GM23248 (cell line): ENCODE results near the gene RTCA.

Experiments
- EZH2 ChIP-seq: fragments of 200-600 bp; sonication (generic); IDR thresholded peaks from 2 replicates; pipeline ENCODE4 v1.6.1; 2018; ENCODE audit warnings: antibody characterized with exemption, mild to moderate bottlenecking; ENCODE audit not compliant: insufficient read depth, poor library complexity, severe bottlenecking
- EZH2phosphoT487 ChIP-seq: fragments of 200-600 bp; sonication (generic); IDR thresholded peaks from 2 replicates; pipeline ENCODE4 v1.6.1; 2018; ENCODE audit warnings: antibody characterized with exemption, moderate library complexity, mild to moderate bottlenecking, low read depth; ENCODE audit not compliant: insufficient read depth

DNA sequence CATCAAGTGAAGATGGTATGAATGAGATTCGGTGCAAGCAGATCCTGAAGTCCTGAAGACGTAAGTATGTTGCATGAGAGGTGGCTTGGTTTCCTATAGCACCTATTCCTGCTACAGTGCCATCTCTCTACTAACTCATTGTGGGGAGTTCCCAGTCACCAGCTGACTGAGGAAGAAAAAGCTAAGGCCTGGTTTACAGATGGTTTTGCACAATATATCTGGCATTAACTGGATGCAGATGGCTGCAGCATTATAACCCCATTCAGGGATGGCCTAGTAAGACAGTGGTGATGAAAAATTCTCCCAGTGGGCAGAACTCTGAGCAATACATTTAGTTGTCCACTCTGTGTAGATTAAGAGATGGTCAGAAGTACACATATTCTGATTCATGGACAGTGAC, 36.7 kb downstream of the RTCA start:
- no peak for TF ChIP-seq EZH2phosphoT487
- no peak for TF ChIP-seq EZH2
